NCI-H345 treated with DMSO at 0.1 percent for 48 hours (cell line): Measurements from ENCODE around the gene GPR107.

Experiments
- DNase-seq: peaks from one replicate; lab custom pipeline; 2025; ENCODE audit not compliant: unreplicated experiment; lab: John Stamatoyannopoulos, UW

Gene GPR107

GRCh38 chr9:130107234-130107861, 53.6 kb downstream of the GPR107 start:
- peak; percentile 38 for DNase-seq

- no peak for DNase-seq
These were observed 54.2 kb downstream of the GPR107 start for GRCh38 chr9:130107955-130108354.

DNA sequence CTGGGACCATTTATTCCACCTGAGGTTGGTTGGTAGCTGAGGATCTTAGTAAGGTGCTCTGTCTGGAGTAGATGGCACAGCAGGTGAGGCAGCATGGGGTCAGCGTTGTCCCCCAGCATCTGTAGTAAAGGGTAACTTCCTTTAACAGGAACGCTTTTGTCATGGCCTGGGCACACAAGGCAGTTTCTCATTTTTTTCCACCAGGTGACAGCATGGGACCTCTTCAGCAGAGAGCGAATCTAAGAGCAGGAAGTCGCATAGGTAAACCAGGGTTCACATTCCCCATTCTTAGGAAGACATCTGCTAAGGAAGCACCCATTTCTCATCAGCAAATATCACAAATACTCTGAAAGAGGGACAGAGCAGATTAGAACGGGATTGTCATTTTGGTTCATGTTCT, 56.5 kb downstream of the GPR107 start:
- no peak for DNase-seq

GRCh38 chr9:130110596-130111021, 56.9 kb downstream of the GPR107 start:
- DNase-seq = no peak

DNA sequence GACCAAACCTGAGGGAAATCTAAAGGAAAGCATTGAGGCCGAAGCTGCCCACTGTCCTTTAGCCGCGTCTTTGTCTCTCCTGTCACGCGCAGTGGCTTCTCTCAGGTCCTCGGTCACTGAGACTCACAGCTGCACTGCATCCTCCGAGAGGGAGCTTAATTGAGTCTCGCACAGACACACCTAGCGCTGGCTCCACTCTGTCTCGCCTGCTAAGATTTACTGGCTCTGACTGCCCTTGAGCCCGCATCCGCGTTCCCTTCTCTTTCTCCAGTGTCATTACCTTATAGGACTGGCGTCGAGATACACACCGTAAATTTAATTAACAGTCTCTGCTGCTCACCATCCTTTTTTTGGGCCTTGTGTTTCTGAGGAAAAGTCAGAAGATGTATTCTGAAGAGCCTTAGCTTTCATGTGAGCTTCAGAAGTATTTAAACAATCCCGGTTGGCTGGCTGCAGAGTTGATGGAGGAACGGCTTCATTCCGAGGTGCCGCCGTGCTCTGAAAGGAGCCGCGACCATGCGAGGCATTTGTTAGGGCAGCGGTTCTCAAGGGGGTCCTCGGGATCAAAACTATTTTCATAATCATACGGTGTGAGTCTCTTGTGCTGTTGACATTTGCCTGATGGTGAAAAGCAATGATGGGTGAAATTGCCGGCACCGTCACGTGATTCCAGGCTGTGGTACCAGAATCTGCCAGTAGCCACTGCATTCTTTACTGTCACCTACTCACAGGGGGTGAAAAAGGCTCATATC, 58.3 kb downstream of the GPR107 start:
- no peak for DNase-seq

DNA sequence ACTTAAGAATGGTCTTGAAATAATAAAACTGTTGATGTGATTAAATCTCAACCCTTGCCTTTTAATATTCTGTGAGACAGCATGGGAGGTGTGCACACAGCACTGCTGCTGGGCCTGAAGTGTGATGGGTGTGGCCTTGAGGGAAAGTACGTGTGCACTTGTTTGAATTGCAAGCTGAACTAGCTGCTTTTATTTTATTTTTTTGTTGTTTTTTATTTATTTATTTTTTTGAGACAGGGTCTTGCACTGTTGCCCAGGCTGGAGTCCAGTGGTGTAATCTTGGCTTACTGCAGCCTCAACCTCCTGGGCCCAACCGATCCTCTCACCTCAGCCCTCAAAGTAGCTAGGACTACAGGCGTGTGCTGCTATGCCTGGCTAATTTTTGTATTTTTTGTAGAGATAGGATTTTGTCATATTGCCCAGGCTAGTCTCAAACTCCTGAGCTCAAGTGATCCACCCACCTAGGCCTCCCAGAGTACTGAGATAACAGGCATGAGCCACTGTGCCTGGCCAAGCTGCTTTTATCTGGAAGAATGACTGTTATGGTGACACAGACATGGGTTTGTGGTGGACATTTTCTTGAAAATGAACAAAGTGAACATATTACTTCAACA, 58.9 kb downstream of the GPR107 start:
- no peak for DNase-seq

- no peak for DNase-seq
These were observed 61.0 kb downstream of the GPR107 start for GRCh38 chr9:130114741-130115140.

GRCh38 chr9:130116346-130116745, 62.6 kb downstream of the GPR107 start:
- DNase-seq = no peak

DNA sequence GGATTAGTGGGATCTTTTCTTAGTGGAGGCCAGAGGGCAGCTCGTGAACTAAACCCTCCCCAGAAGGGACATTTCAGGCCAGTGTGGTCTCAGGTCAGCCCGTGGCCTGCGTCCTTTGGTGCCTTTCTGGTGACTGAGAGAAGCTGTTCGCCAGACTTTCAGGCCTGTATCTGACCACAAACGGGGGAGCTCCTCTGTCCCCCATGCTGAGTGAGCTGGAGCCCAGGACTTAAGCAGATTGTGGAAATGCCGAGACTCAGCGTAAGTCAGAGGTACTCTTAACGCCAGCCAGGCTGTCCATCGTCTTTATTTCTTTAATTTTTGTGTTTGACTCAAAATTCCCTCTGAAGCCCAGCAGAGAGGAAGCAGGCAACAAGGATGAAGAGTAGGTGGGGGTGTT, 63.7 kb downstream of the GPR107 start:
- DNase-seq = no peak

GRCh38 chr9:130117816-130118632, 64.3 kb downstream of the GPR107 start:
- no peak for DNase-seq

- peak; percentile 98 for DNase-seq
These were observed 65.3 kb downstream of the GPR107 start for GRCh38 chr9:130118841-130119518.

GRCh38 chr9:130119519-130120298, 66.0 kb downstream of the GPR107 start:
- DNase-seq = no peak

GRCh38 chr9:130120299-130120587, 66.5 kb downstream of the GPR107 start:
- DNase-seq = no peak

DNA sequence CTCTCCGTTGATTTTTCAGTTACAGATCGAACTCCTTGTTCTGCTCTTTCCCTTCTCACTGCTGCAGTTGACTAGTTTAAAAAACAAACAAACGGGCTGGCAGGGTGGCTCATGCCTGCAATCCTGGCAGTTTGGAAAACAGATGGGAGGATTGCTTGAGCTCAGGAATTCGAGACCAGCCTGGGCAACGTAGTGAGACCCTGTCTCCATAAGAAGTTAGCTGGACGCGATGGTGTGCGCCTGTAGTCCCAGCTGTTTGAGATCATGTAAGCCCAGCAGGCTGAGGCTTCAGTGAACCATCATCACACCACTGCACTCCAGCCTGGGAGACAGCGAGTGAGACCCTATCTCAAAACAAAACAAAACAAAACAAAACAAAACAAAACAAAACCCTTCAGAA, 67.1 kb downstream of the GPR107 start:
- no peak for DNase-seq

DNA sequence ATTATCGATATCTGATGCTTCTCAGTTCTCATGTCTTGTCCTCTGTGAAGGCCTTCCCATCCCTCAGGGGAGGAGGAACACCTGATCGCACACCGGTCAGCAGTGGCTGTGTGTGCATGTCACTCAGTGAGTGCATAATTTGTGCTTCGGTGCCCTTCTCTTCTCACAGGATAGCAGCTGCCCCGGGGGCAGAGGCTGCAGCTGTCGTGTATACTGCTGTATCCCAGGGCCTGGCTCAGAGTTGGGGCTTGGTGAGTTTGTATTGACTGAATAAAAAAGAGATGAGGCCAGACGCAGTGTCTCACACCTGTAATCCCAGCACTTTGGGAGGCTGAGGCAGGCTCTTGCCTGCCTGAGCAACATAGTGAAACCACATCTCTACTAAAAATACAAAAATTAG, 68.8 kb downstream of the GPR107 start:
- peak; percentile 34 for DNase-seq

GRCh38 chr9:130124085-130124860, 70.6 kb downstream of the GPR107 start:
- DNase-seq = no peak

DNA sequence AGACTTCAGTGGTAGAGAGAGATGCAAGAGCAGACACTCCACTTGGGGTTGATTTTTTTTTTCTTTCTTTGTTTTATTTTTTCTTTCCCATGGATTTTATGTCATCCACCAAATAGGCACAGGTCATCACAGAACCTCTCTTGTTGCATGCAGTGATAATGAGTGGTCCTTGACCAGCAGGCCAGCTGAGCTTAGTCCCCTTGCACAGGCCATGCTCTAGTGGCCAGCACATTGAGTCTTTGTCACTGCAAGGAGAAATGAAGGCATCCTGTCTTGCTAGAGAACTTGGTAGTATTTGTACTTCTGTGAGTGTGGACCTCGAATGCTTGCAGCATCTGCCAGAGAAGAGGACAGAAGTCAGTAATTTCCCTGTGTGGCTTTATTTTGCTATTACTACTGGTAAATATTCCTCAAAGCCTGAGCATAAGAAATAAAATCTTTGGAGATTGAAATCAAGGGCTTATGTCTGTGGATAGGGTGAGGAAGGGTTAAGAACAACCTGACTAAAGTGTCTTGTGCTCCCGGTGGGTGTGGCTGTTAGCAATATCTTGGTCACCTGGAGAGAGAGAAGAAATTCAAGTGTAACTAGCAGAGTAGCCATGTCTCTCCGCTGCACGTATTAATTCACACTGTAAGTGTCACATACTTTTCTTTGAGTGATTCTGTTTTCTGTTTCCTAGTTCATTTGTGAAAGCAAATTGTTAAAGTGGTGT, 73.2 kb downstream of the GPR107 start:
- DNase-seq = no peak

DNA sequence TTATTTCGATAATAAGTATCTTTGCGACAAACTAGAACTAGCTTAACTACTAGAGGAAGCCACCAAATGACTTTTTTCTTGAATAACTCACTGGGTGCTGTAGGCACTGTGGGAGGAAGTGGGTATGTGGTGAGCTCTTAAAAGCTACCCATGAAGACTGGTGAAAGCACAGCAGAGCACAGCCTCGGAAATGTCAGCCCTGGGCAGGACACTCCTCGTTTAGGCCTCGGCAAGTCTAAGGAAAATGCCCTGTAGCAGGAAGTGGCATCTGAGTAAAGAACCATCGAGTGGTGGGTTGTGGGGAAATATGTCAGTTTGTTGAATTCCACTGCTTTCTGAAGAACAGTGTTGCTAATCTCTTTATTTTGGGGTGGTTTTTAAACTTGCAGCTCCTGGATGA, 74.5 kb downstream of the GPR107 start:
- no peak for DNase-seq
